GM18520 (cell line): Measurements from ENCODE around the gene GEN1.
"Not testable (repeated sequence)": the region's sequence is repeated elsewhere in the genome, so short reads cannot be mapped to it uniquely, and the experiment has no call there.

Experiments
- ATAC-seq: cut with Tn5 transposase; IDR thresholded peaks from one replicate; pipeline ENCODE4 v1.9.1; 2021; ENCODE audit not compliant: unreplicated experiment

The GEN1 gene

GRCh38 chr2:17821535-17822444 lies 67.9 kb downstream of the GEN1 start:
- no peak for ATAC-seq

GRCh38 chr2:17822445-17823117 lies 68.6 kb downstream of the GEN1 start:
- ATAC-seq, result no peak

- ATAC-seq, result not testable (repeated sequence)
These were observed 69.7 kb downstream of the GEN1 start for GRCh38 chr2:17823646-17824045.

- no peak for ATAC-seq
These were observed 73.4 kb downstream of the GEN1 start for GRCh38 chr2:17827316-17827715.

GRCh38 chr2:17827785-17828184 lies 73.8 kb downstream of the GEN1 start:
- no peak for ATAC-seq

GRCh38 chr2:17830053-17831034 lies 76.4 kb downstream of the GEN1 start:
- ATAC-seq, result peak; percentile 61

- no peak for ATAC-seq
These were observed 81.6 kb downstream of the GEN1 start for GRCh38 chr2:17835516-17835915.
